IPS-18c (cell line): Measurements from ENCODE around the gene ANKRD23.
A peak's percentile ranks its signal among the peaks of the same experiment; 100 is the strongest.

Source experiments
- H3K4me3 ChIP-seq: 2 replicates; pipeline ENCODE4 v1.7.0; 2013; ENCODE audit warnings: low read depth, mild to moderate bottlenecking, low read length, moderate library complexity; ENCODE audit not compliant: insufficient read depth
- H3K9me3 ChIP-seq: one replicate; pipeline ENCODE4 v1.6.1; 2013; ENCODE audit warnings: mild to moderate bottlenecking, low read length, moderate library complexity; ENCODE audit not compliant: control insufficient read depth, insufficient read depth

The ANKRD23 gene

DNA sequence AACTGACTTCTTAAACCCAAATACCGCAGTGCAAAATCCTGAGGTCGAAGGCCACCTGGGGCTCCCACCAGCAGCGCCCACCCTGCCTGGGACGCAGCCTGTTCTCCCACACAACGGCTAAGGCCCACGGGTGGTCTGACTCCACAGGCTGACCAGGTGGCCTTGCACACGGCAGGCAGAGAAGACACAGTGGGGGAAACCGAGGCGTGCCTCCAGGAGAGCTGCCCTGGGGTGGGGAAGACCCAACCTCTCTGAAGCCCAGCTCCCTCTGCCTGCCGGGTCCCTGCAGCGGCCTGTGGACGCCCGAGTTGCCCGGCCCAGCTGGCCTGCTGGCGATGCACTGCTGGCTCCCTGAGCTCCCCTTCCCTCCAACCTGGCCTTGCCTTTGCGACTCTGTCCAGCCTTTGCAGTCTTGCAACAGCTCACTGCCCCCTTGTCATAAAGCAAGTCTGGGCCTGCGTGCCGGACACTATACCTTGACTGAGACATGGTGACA is 35.8 kb upstream of the ANKRD23 start:
- no peaks in the 10 kb centered on the region for H3K9me3 ChIP-seq
- no peak overlapping the region for H3K4me3 ChIP-seq

DNA sequence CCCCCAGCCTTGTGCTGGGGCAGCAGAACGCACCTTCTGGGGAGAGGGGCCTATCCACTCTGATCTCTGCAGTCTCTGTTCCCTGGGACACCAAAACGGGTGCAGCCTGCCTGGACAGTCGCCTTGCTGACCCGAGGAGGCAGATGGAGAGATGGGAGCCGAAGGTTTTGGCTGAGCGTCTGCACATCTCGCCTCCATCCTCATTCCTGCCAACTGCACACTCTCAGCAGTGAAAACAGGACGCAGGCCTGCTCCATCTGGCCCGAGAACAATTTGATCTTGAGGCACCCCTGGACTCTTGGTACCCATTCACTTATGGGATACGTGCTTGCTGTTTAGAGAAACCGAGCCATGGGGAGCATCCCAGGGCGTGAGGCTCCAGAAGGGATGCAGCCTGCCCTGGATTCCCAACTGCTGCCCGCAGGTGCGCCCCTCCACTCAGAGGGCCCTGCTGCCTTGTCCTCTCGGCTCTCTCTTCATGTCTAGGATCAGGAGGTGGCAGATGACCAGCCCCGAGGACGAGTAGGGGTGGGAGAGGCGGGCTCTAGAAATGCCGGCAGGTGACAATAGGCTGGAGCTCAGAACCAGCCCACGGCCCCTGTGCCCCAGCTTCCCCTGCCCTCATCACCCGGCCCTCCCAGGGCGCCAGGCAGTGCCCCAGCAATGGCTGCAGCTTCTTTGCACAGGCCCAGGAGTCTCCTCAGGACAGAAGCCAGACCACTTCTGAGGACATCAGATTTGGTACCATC is 35.1 kb upstream of the ANKRD23 start:
- Histone ChIP-seq H3K4me3 (no peak overlapping the region), H3K9me3 (no peaks in the 10 kb centered on the region)

DNA sequence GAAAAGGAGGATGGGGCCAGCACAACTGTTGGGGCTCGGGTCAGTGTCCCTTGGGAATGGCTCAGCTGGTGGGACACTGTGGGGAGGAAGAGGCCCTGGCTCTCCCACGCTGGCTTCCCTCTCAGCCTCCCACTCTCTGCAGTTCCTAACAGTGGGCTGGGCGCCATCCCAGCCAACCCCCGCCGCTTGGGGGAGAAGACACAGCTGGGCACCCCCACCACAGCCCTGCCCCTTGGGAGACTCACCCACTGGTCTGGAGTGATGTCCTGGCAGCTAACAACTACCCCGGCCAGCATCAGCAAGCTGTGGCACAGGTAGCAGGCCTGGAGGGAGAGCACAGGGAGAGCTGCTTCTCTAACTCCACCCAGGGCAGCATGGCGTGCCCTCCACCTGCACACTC is 34.4 kb upstream of the ANKRD23 start:
- H3K9me3 ChIP-seq = no peaks in the 10 kb centered on the region
- no peak overlapping the region for H3K4me3 ChIP-seq

DNA sequence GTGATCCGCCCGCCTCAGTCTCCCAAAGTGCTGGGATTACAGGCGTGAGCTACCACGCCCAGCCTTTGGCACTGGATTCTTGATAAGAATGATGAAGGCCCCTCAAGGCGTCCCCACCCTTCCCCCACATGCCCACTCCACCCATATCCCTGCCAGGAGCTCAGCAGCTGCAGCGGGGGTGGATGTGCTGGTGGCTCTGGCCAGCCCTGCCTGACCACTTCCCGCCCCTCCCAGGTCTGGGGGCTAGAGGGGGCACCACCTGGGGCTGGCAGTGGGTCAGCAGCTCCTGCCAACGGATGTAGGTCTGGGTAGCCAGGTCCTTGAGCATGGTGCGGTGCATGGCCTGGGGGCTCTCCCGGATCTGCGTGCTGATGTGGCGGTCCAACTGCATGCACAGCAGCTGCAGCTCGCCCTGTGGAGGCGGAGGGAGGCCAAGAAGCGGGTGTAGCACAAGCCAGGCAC is 33.8 kb upstream of the ANKRD23 start:
- no peak overlapping the region for H3K4me3 ChIP-seq
- H3K9me3 ChIP-seq = no peaks in the 10 kb centered on the region

DNA sequence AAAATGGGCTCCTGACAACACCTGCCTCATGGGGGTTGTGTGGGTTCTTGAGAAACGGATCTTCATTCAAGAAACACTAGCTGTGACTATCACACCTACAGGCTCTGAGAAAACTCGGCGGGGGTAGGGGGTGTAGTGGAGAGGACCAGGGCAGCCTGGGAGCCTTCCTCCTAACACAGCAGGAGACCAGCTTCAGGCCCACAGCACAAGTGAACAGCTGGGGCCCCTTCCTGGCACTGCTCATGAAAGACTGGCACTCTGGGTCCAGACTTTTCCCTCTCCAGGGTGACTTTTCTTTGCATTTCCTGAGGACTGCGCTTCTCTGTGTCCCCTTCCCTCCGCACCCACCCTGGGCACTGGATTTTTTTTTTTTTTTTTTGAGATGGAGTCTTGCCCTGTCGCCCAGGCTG is 33.2 kb upstream of the ANKRD23 start:
- H3K9me3 ChIP-seq = no peaks in the 10 kb centered on the region
- H3K4me3 ChIP-seq = no peak overlapping the region

DNA sequence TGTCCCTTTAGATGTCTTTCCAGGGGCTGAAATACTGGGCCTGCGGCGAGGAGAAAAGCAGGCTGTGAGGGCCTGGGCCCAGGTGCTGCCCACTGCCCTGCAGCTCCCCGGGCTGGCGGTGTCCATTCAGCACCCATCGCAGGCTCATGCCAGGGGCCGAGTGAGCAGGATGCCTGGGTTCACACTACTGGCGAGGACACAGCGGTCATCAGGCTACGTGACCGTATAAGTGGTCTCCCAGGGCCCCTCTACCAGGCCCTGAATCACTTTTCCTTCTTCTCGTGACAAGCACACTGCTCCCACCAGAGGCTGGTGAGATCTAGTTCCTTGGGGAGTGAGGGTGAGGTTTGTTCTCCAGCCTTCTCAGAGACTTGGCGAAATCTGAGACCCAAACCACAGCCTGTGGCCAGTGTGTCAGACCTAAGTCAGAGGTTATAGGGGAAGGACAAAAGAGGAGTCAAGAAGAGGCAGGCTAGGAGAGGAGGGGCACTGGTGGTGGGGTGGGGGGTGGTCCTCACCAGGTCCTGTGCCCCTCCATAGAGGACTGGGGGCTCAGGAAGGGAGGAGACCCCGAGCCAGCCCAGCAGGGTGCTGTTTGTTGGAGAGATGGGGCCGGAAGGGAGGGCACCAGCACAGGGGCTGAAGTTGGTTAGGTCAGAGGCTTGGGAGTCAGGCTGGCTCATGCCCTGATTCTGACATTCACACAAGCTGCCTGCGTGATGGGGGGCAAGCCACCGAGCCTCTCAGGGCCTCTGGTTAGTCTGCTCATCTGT is 32.6 kb upstream of the ANKRD23 start:
- no peak overlapping the region for H3K4me3 ChIP-seq
- H3K9me3 ChIP-seq = no peaks in the 10 kb centered on the region

DNA sequence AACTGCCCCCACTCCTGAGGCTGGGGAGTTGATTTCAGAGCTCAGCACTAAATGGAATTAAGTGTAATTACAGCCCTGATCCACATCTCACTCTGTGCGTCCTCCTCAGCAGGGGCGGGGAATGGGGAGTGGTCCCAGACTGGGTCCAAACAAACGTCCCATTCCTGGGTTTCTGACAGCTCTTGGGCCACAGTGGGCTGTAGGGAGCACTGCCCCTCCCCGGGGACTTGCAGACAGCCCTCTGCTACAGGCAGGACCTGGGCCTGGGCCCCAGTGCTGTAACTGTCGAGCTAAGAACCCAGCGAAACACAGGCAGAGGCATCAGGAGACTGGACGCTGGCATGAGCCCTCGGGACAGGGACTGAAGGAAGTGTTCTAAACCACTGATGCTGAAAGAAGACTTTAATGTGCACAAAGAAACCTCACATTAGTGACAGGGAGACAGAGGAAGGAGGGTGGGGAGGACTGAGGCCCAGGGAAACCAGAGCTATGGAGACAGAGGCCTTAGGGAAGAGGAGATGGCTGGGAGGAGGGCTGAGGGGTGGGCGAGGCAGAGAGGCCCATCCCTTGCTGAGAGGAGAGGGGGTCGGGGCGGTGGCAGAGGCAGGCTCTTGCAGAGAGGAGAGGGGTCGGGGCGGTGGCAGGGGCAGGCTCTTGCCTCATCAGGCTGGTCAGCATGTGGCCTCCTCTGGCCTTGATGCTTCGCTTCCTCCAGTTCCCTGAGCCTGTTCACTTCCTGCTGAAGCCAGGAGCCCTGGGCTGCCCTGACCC is 31.9 kb upstream of the ANKRD23 start:
- Histone ChIP-seq H3K9me3 (no peaks in the 10 kb centered on the region), H3K4me3 (peak overlapping the region; percentile 20; the same call in 1 of the 2 replicates)

DNA sequence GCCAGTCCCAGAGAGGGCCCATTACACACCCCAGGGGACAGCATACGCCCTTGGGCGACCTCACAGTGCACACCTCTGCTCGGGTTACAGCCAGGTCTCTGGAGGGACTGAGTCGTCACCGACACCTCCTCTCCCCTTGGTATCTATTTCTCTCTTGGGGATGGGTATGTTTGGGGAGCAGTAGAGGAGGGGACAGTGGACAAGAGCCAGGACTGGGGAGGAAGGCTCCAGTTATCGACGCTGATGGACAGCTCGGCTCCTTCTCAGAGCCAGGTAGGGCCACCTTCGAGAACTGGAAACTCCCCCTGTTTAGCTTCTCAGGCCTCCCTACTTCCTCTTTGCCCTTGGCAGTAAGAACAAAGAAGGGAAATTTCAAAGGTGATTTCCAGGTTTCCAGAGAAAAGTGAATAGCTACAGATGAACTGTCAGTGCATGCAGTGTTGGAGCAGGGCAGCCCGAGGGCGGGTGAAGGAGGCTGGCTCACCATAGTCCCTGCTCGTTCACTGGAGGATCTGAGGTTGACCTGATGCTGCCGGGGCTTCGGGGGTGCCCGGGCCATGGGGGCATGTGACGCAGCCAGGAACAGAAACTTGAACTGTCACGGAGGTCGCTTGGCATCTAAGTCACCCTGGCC is 30.5 kb upstream of the ANKRD23 start:
- 0 out of 2 replicates have a peak overlapping the region, but pooled peaks have one; percentile 15 for H3K4me3 ChIP-seq
- H3K9me3 ChIP-seq = no peaks in the 10 kb centered on the region

DNA sequence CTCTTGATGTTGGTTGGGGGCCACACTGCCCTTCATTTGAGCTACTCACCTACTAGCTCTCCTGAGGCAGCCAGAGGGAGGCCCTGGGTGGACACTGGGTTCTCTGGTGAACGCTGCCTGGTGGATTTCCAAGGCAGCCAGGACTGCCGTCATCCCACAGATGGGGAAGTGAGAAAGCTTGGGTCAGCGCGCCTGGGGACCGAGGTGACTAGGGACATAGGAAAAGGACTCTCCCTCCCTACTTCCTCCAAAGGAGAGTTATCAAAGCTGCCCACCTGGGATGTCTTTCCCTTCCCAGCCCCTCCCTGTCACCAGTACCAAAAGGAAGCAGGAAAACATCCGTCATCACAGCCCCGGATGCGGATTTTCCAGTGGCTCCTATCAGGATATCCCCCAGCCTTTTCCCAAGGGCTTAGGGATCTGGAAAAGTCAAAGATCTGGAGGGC is 29.9 kb upstream of the ANKRD23 start:
- no peaks in the 10 kb centered on the region for H3K9me3 ChIP-seq
- 0 out of 2 replicates have a peak overlapping the region, but pooled peaks have one; percentile 15 for H3K4me3 ChIP-seq

DNA sequence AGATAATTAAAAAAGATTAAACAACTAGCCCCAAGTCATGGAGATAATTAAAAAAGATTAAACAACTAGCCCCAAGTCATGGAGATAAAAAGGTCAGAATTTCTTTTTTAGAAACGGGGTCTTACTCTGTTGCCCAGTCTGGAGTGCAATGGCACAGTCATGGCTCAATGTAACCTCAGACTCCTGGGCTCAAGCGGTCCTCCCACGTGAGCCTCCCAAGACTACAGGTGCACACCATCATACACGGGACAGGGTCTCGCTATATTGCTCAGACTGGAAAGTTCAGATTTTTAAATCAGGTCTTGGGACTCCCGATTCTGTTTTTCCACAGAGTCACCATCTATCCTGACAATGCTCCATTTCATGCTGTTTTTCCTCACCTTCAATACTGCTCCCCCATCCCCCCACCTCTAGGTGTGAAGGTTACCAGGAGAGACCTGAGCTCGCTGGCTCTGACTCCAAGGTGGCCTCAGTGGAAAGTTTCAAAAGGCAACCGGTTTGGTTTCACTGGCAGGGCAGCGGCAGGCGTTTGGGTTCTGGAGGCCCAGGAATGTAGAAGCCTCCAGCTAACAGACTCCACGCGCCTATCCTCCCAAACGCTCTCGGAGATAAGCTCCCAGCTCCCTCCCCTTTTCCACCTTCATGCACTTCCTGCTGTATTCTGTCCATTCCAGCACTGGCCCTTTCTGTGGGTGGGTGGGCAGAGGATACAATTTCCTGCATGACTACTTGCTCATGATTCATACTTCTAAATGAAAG is 28.9 kb upstream of the ANKRD23 start:
- H3K9me3 ChIP-seq = no peaks in the 10 kb centered on the region
- H3K4me3 ChIP-seq = no peak overlapping the region

DNA sequence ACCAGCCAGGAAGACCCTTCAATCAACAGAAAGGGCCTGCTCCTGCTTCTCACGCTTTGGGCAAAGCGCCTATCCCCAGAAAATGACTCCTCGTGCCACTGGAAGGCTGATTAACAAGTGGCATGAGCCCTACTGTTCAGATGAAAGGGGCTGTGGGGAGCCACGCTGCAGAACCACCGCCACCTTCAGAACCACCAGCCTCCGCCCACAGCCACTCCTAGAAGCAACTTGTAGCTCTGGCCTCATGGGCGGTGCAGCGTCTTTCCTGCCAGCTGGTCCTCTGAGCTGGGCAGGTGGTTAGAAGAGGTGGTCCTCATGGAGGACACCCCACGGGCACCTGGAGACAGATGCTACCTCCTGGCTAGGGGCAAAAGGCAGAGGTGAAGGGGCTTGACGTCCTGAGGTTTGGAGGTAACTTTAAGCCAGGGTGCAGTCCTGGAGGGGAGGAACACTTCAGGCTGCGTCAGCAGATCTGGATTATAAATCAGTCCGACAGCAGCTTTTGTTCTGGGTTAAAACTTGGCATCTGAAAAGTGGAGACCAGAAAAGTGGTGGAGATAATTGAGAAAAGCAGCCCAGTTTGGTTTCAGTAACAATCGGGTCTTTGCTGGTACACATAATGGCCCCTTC is 26.9 kb upstream of the ANKRD23 start:
- H3K9me3 ChIP-seq = no peaks in the 10 kb centered on the region
- peak overlapping the region; percentile 91 for H3K4me3 ChIP-seq

DNA sequence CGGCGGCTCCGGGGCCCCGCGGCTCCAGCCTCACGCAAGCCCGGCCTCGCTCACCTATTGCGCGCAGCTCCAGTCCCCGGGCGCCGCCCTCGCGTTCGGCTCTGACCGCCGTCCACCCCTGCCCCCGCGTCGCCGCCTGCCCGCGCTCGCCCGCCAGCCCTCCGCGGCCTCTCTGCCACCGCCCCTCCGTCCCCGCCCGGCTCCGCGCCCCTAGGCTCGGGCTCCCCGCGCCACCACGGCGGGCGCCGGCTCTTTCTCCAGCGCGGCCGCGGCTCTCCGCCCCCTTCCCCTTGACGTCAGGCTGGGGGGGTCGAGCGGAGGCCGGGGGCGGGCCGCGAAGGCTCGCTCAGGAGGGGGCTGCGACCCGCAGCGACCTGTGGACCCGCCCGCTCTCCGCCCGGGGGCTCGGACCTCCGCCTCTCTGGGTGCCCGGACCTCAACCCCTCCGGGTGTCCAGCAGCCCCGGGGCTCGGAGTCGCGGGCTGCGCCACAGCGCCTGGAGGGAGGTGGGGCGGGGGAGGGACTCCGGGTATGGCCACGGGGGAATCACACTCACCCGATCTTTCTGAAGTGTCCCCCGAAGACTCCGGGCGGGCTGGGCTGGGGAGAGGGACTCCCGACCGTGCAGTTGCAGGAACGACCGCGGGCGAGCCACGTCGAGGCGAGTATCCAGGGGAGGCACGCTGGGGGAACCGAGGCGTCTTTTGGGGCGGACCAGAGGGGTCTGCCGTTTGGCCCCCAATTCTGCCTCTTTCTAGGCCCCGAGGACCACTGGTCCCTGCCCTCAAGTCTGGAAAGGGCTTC is 26.2 kb upstream of the ANKRD23 start, which contains the start of gene SEMA4C:
Gene SEMA4C, minus strand, starts transcription at position 259 of the 804 bp plus-strand sequence. CDS start 2,194 bp downstream, outside the sequence.
- no peaks in the 10 kb centered on the region for H3K9me3 ChIP-seq
- H3K4me3 ChIP-seq = peak within 1 kb of the TSS; percentile 91

DNA sequence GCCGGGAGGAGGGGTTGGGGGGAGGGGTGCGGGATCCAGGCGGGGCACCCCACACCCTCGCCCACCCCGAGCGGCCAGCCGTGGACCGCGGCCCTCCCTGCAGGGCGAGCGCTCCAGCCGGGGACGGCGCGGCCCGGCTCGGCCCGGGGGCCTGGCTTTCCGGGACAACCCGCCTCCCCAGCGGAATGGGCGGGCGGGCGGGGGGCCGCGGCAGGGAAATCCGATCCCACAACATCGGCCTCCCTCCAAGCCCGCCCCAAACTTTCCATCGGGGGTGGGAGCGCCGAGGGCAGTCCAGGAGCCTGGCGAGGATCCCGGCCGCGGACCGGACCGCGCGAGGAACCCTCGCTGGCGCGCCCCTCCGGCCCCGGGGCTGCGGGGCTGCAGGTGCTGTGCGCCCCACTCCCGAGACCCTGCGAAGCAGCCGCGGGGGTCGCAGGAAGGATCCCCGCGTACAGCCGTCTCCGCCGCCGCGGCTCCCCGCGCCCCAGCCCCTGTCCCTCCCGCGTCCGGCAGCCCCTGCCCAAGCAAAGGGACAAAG is 25.5 kb upstream of the ANKRD23 start:
- H3K4me3 ChIP-seq = peak overlapping the region; percentile 91
- H3K9me3 ChIP-seq = no peaks in the 10 kb centered on the region

DNA sequence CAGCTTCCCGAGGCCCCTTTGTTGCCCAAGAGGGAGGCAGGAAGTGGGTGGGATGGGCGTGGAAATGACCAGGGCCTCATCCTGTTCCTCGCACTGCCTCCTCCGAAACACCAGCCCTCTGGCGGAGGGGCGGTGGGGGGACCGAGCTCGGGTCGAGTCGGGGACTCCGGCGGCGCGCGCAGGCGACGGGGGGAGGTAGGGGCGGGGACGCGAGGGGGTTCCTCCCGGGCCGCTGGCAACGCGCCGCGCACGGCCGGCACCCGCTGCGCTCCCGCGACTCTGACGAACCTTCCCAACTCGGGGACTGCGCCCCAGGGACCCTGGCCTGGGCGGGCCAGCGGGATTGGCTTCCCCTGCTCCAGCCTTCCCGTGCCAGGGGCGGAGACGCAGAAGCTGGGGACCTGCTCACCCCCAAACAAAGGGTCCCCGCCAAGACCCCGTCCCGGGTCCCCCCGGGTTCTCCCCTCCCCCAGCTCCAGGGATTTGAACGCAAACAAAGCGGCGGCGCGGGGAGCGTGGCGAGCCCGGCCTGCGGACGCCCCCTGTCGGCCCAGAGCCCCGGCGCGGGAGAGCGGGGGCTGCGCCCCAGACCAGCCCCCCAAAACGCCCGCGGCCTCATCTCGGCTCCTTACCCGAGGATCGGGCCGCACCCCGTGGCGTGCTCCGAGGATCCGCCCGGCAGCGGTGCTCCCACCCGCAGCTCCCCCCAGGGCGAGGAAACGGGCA is 24.9 kb upstream of the ANKRD23 start:
- peak overlapping the region; percentile 91 for H3K4me3 ChIP-seq
- no peaks in the 10 kb centered on the region for H3K9me3 ChIP-seq
